HEK293T (cell line): Measurements from ENCODE around the gene ASPDH.

Experiments used
- CTCF ChIA-PET: fragments of 350-600 bp; formaldehyde crosslinking; extraction: SDS; loops from one replicate; lab custom pipeline; 2021; ENCODE audit warnings: antibody characterized with exemption, inconsistent platforms; lab: Yijun Ruan, JAX
- POLR2A ChIA-PET: fragments of 350-600 bp; formaldehyde crosslinking; extraction: SDS; loops from one replicate; lab custom pipeline; 2020; ENCODE audit warnings: antibody characterized with exemption, inconsistent platforms; lab: Yijun Ruan, JAX
- DNase-seq: peaks from one replicate; pipeline ENCODE4 v3.0.0; 2012; ENCODE audit warnings: mixed read lengths; ENCODE audit errors: extremely low spot score
- ARNT ChIP-seq: fragments of 450-650 bp; IDR thresholded peaks from 2 replicates; pipeline ENCODE4 v1.6.1; 2017; ENCODE audit warnings: mild to moderate bottlenecking
- BHLHE40 ChIP-seq: fragments of 450-650 bp; IDR thresholded peaks from 2 replicates; pipeline ENCODE4 v1.6.1; 2016; ENCODE audit warnings: mild to moderate bottlenecking, moderate library complexity, borderline replicate concordance
- CTBP1 ChIP-seq: fragments of 450-650 bp; IDR thresholded peaks from 2 replicates; pipeline ENCODE4 v1.6.1; 2016; ENCODE audit warnings: borderline replicate concordance
- ELF4 ChIP-seq: fragments of 450-650 bp; IDR thresholded peaks from 2 replicates; pipeline ENCODE4 v1.6.1; 2017; ENCODE audit warnings: antibody characterized with exemption
- FOXA1 ChIP-seq: fragments of 450-650 bp; IDR thresholded peaks from 2 replicates; pipeline ENCODE4 v1.6.1; 2016; ENCODE audit warnings: mild to moderate bottlenecking
- FOXK2 ChIP-seq: fragments of 450-650 bp; IDR thresholded peaks from 2 replicates; pipeline ENCODE4 v1.6.1; 2016; ENCODE audit warnings: mild to moderate bottlenecking
- FOXM1 ChIP-seq: fragments of 450-650 bp; IDR thresholded peaks from 2 replicates; pipeline ENCODE4 v1.6.1; 2017; ENCODE audit warnings: mild to moderate bottlenecking, borderline replicate concordance
- HDGF ChIP-seq: fragments of 450-650 bp; IDR thresholded peaks from 2 replicates; pipeline ENCODE4 v1.6.1; 2017; ENCODE audit warnings: antibody characterized with exemption, borderline replicate concordance
- L3MBTL2 ChIP-seq: fragments of 450-650 bp; conservative IDR thresholded peaks from 2 replicates; pipeline ENCODE4 v1.6.1; 2016; ENCODE audit warnings: mild to moderate bottlenecking
- LEF1 ChIP-seq: fragments of 450-650 bp; IDR thresholded peaks from 2 replicates; pipeline ENCODE4 v1.6.1; 2017; ENCODE audit warnings: mild to moderate bottlenecking, borderline replicate concordance
- NFRKB ChIP-seq: fragments of 450-650 bp; IDR thresholded peaks from 2 replicates; pipeline ENCODE4 v1.6.1; 2016; ENCODE audit warnings: mild to moderate bottlenecking, moderate library complexity
- SP1 ChIP-seq: fragments of 450-650 bp; IDR thresholded peaks from 2 replicates; pipeline ENCODE4 v1.6.1; 2017
- SUZ12 ChIP-seq: fragments of 450-650 bp; IDR thresholded peaks from 2 replicates; pipeline ENCODE4 v1.6.1; 2016; ENCODE audit warnings: mild to moderate bottlenecking
- TARDBP ChIP-seq: fragments of 450-650 bp; IDR thresholded peaks from 2 replicates; pipeline ENCODE4 v1.6.1; 2016
- ZNF384 ChIP-seq: fragments of 450-650 bp; IDR thresholded peaks from 2 replicates; pipeline ENCODE4 v1.6.1; 2016
- TF ChIP-seq, protein P1 (sequence below): fragments of 450-650 bp; IDR thresholded peaks from 2 replicates; pipeline ENCODE4 v1.6.1; 2016

ASPDH gene

DNA sequence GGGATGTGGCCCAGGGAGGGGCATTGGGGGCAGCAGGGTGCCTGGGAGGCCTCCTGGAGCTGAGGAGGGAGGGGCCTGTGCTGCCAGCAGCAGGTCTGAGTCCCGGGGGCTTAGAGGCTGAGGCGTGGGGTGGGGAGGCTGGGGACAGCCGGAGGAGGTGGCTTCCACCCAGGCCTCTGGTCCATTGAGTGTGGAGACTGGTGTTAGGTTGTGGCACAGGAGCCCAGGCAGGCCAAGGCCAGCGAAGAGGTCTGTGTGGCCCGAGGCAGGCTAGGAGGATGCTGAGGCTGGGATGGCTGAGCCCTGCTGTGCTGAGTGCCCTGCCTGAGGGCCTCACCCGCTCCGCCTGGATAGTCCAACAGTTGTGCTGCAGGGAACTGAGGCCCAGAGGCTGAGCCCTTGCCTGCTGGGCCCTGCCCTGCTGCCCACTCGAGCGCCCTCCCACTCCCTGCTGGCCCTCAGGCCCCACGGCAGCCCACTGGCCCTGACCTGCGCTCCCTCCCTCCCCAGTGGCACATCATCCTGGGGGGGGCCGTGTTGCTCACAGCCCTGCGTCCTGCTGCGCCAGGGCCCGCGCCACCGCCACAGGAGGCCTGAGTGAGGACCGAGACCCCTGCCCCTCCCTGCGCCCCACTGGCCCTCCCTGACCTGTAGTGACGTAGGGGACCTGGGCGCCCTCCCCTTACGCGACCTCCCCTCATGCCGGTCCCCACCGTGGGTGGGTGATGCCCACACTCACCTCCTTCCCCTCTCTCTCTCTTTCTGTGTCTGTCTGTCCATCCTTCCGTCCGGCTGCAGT is 32.2 kb downstream of the ASPDH start:
- CTCF ChIA-PET, result no interaction called here
- POLR2A ChIA-PET, result no interaction called here
- no peak for TF ChIP-seq TARDBP
- TF ChIP-seq NFRKB, result no peak
- no peak for TF ChIP-seq ARNT
- TF ChIP-seq LEF1, result no peak
- no peak for TF ChIP-seq ELF4
- TF ChIP-seq L3MBTL2, result no peak
- no peak for TF ChIP-seq FOXM1
- no peak for TF ChIP-seq SP1
- TF ChIP-seq SUZ12, result no peak
- no peak for TF ChIP-seq ZNF384
- TF ChIP-seq BHLHE40, result no peak
- TF ChIP-seq HDGF, result no peak
- no peak for TF ChIP-seq CTBP1
- no peak for TF ChIP-seq FOXK2
- TF ChIP-seq, protein P1, sequence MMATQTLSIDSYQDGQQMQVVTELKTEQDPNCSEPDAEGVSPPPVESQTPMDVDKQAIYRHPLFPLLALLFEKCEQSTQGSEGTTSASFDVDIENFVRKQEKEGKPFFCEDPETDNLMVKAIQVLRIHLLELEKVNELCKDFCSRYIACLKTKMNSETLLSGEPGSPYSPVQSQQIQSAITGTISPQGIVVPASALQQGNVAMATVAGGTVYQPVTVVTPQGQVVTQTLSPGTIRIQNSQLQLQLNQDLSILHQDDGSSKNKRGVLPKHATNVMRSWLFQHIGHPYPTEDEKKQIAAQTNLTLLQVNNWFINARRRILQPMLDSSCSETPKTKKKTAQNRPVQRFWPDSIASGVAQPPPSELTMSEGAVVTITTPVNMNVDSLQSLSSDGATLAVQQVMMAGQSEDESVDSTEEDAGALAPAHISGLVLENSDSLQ, result no peak
- no peak for TF ChIP-seq FOXA1

DNA sequence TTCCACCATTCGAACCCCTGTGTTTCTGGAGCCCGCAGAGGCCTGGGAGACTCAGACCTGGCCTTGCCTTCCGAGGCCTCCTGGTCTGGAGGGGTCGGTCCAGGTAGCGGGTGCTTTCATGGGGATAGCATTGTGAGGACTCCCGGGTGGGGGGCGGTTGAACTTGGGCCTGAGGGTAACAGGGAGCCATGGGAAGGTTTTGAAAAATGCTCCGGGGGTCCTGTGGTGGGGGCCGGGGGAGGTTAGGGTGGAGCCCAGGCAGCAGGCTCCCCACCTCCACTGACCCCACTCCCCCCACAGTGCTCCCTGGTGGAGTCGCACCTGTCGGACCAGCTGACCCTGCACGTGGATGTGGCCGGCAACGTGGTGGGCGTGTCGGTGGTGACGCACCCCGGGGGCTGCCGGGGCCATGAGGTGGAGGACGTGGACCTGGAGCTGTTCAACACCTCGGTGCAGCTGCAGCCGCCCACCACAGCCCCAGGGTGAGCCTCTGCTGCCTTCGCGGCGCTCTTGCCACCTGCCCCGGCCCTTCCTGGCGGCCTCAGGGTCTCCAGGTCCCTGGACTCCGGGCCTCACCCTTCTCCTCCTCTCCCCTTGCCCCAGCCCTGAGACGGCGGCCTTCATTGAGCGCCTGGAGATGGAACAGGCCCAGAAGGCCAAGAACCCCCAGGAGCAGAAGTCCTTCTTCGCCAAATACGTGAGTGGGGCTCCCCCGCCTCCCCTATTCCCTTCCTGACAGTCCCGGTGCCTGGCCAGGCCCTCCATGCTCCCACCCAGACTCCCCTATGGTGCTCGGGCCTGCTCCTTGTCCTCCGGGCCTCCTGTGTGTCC is 33.2 kb downstream of the ASPDH start:
- DNase-seq, result no peak
- ChIA-PET CTCF (no interaction called here), POLR2A (no interaction called here)
- TF ChIP-seq TARDBP (no peak), NFRKB (no peak), BHLHE40 (no peak), ARNT (no peak), ELF4 (no peak), FOXA1 (no peak), ZNF384 (no peak), CTBP1 (no peak), SUZ12 (no peak), FOXM1 (no peak), L3MBTL2 (no peak), HDGF (no peak), FOXK2 (no peak)

More for the DNA sequence above, 32.2 kb downstream of the ASPDH start:
- no peak for DNase-seq

DNA sequence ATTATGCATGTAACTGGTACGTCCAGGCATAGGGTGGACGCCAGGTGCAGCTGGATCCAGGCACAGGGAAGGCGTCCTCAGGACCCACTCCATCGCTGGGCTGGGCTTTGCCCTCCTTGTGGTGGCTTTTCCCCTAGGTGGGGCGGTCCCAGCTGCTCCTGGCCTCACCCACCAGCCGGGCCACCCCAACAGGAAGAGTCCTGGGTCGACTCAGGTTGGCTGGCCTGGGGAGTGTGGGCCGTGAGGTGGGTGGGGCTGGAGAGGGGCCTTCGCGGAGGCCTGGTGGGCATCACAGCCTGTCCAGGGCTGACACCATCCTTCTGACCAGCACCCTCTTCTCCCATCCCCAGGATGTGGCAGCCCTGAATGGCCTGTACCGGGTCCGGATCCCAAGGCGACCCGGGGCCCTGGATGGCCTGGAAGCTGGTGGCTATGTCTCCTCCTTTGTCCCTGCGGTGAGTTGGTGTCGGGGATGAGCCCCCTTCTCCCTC is 33.9 kb downstream of the ASPDH start:
- ChIA-PET CTCF (interaction anchor here (0.8 to 1.9 kb wide), 4 partner anchors 9 to 111 kb away, joined by 3 to 14 read pairs (median 4); no protein-coding TSS in a partner anchor), POLR2A (interaction anchor here (1.0 kb wide), 1 partner anchor 31 kb away, joined by 3 read pairs; the partner anchor contains the start of gene JOSD2)
- no peak for DNase-seq
- TF ChIP-seq HDGF, result no peak
- TF ChIP-seq BHLHE40, result no peak

DNA sequence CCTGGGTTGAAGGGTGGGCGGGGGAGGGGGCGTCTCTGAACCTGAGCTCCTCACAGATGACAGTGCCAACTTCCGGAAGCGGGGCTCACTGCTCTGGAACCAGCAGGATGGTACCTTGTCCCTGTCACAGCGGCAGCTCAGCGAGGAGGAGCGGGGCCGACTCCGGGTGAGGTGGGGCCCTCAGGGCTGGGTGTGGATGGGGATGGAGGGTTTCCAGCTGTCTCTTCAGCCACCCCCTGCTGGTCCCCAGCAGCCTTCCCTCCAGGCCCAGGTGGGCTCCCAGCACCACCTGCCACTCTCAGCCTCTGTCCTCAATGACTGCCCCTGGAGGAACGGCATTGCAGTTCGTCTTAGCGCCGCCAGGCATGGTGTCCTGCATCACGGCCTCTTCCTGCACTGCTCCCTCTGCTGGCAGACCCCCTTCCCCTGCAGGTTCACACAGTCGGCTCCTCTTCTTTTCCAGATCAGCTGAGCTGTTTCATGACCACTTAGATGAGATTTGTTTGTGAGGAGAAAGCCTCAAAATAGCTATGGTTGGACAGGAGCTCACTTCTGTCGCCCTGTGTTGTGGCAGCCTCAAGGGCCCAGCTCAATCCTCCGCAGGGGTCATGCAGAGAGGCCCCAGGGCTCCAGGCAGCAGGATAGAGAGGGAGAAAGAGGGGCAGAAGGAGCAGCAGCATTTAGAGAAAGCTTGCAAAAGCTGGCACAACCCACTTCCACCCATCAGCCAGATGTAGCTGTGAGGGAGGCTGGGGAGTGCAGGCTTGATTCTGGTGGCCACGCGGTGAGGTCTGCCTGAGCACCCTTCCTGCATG is 34.6 kb downstream of the ASPDH start:
- peak; percentile 75 for DNase-seq
- ChIA-PET POLR2A (interaction anchor here (0.6 to 1.0 kb wide), 2 partner anchors 32 to 129 kb away, joined by 3 read pairs; partner anchors contain the start of gene JOSD2), CTCF (interaction anchor here (0.8 to 1.9 kb wide), 6 partner anchors 9 to 110 kb away, joined by 3 to 14 read pairs (median 4); no protein-coding TSS in a partner anchor)
- no peak for TF ChIP-seq SP1
- TF ChIP-seq CTBP1, result no peak
- TF ChIP-seq L3MBTL2, result no peak
- no peak for TF ChIP-seq NFRKB
- TF ChIP-seq, protein P1, result peak; percentile 51
- TF ChIP-seq ARNT, result no peak
- no peak for TF ChIP-seq ELF4
- no peak for TF ChIP-seq FOXA1
- no peak for TF ChIP-seq FOXM1

DNA sequence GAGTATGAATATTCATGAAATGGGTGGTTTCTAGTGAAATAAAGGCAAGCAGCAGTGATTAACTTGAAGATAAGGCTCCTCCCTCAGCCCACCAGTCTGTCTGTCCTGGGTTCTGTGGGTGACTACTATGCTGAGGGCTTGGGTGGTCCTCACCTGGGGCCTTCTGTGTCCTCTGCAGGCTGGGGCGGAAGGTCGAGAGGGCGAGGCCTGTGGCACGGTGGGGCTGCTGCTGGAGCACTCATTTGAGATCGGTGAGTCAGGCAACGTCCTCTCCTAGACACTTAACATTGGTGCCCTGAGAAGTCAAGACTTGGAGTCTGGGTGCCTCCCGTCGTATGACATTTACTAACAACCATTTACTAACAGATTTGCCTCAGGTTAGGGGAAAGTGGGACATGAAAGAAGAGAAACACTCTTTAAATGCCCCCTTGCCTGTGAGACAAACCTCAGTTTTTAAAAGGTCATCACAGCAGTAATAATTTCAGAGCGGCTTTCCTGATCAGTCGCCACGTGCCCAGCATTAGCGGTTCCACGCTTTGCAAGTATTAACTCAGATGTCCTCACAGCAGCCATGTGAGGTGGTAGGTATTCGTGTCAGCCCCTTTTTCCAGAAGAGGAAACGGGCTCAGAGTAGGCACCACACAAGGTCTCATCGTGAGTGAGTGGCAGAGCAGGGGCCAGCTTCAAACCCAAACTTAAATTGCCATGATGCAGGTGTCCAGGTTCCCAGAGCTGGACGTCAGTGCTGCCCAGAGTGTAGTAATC is 35.8 kb downstream of the ASPDH start:
- ChIA-PET CTCF (interaction anchor here (1.0 to 1.9 kb wide), 3 partner anchors 12 to 109 kb away, joined by 3 to 14 read pairs (median 4); no protein-coding TSS in a partner anchor), POLR2A (no interaction called here)
- no peak for TF ChIP-seq TARDBP
- TF ChIP-seq, protein P1, result no peak
- TF ChIP-seq SP1, result no peak
- TF ChIP-seq BHLHE40, result no peak
- TF ChIP-seq FOXK2, result no peak
- no peak for TF ChIP-seq ELF4
- TF ChIP-seq LEF1, result no peak
- no peak for TF ChIP-seq L3MBTL2
- TF ChIP-seq FOXM1, result no peak
- TF ChIP-seq CTBP1, result no peak
- TF ChIP-seq ARNT, result no peak
- no peak for TF ChIP-seq SUZ12
- no peak for TF ChIP-seq ZNF384
- no peak for TF ChIP-seq NFRKB
- no peak for TF ChIP-seq HDGF
- TF ChIP-seq FOXA1, result no peak
- no peak for DNase-seq
